Choroid plexus epithelial cell (primary cell): ENCODE measurements around the gene MADCAM1.
"Not testable (repeated sequence)": the region's sequence is repeated elsewhere in the genome, so short reads cannot be mapped to it uniquely, and the experiment has no call there.

Experiments used
- DNase-seq: peaks from one replicate; pipeline ENCODE4 v3.0.0-alpha.2; 2010; ENCODE audit warnings: low read depth
- H3K4me3 ChIP-seq: 2 replicates; pipeline ENCODE4 v1.5.1; 2011; ENCODE audit warnings: low read depth, mild to moderate bottlenecking, control low read depth, low read length, moderate library complexity
- CTCF ChIP-seq: conservative IDR thresholded peaks from 2 replicates; pipeline ENCODE4 v1.5.1; 2011; ENCODE audit warnings: low read depth, mild to moderate bottlenecking, control low read depth, inconsistent platforms, low read length, moderate library complexity

Gene MADCAM1

GRCh38 chr19:496112-496665 lies at the start of gene MADCAM1:
TSS of gene MADCAM1 (plus strand) at chr19:496486. CDS start at chr19:496500, 14 bp downstream.
- no peak for TF ChIP-seq CTCF
- H3K4me3 ChIP-seq: no peak within 1 kb of the TSS
- DNase-seq: no peak

- TF ChIP-seq CTCF: no peak
- H3K4me3 ChIP-seq: no peak overlapping the region
- DNase-seq: no peak
Observed at GRCh38 chr19:447064-447426, 49.2 kb upstream of the MADCAM1 start.

GRCh38 chr19:447816-448560 lies 48.3 kb upstream of the MADCAM1 start:
- no peak for TF ChIP-seq CTCF

GRCh38 chr19:449916-450315 lies 46.4 kb upstream of the MADCAM1 start:
- no peak for DNase-seq
- no peak overlapping the region for H3K4me3 ChIP-seq
- TF ChIP-seq CTCF: no peak

More at GRCh38 chr19:447816-448560, 48.3 kb upstream of the MADCAM1 start:
- H3K4me3 ChIP-seq: no peak overlapping the region
- DNase-seq: peak; percentile 19

GRCh38 chr19:450912-451481 lies 45.3 kb upstream of the MADCAM1 start:
- not testable (repeated sequence) for DNase-seq, H3K4me3 ChIP-seq

- no peak for TF ChIP-seq CTCF
- no peak for DNase-seq
- no peak overlapping the region for H3K4me3 ChIP-seq
Observed at GRCh38 chr19:452829-453228, 43.5 kb upstream of the MADCAM1 start.

GRCh38 chr19:453606-454005 lies 42.7 kb upstream of the MADCAM1 start:
- H3K4me3 ChIP-seq: no peak overlapping the region
- no peak for DNase-seq
- no peak for TF ChIP-seq CTCF
